GM12878 (cell line): ENCODE results near the gene PSMD1.

ENCODE experiments used
- MYC ChIP-seq: IDR thresholded peaks from 2 replicates; pipeline ENCODE4 v1.6.1; 2011; ENCODE audit warnings: mild to moderate bottlenecking, low read length, moderate library complexity, inconsistent platforms; ENCODE audit not compliant: insufficient read depth, insufficient replicate concordance, insufficient read length, severe bottlenecking
- SIN3A ChIP-seq: IDR thresholded peaks from 2 replicates; pipeline ENCODE4 v1.6.1; 2012; ENCODE audit warnings: low read depth, low read length, improper control_type of control experiment
- TF ChIP-seq, protein P1 (sequence below): IDR thresholded peaks from 2 replicates; pipeline ENCODE4 v1.6.1; 2011; ENCODE audit warnings: borderline replicate concordance, low read depth, mild to moderate bottlenecking, moderate library complexity, low read length; ENCODE audit not compliant: insufficient read depth, poor library complexity, severe bottlenecking

DNA sequence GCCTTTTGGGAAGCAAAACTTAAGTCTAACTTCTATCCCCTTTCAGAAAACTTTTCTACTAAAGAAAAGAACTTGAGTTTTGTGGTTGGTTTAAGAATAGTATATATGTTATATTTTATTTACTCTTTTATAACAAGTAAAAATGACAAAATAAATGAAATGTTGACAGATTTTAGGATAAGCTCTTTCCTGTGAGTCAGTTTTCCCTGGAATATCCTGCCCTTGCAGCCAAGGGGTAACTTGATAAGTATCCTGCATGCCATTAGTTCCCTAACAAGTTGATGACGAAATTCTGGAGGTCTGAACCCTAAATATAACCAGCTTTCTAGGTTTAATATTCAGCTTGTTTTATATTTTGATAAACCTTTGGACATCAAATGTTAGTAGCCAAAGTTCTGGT, 75.5 kb downstream of the PSMD1 start:
- TF ChIP-seq SIN3A (no peak), MYC (no peak)
- TF ChIP-seq, protein P1, sequence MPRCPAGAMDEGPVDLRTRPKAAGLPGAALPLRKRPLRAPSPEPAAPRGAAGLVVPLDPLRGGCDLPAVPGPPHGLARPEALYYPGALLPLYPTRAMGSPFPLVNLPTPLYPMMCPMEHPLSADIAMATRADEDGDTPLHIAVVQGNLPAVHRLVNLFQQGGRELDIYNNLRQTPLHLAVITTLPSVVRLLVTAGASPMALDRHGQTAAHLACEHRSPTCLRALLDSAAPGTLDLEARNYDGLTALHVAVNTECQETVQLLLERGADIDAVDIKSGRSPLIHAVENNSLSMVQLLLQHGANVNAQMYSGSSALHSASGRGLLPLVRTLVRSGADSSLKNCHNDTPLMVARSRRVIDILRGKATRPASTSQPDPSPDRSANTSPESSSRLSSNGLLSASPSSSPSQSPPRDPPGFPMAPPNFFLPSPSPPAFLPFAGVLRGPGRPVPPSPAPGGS: no peak
